Naive thymus-derived CD4-positive, alpha-beta T cell (primary cell): ENCODE data around the gene HHATL. TPM values are rescaled to one million over a fixed set of nuclear protein-coding genes. Genes with fewer than 3 reads are reported as not detected.

ENCODE experiments used
- ATAC-seq: fragments of 150-1000 bp; cut with Tn5 transposase; 2 replicates; pipeline ENCODE4 v1.10.0; 2021; ENCODE audit warnings: mild to moderate bottlenecking, moderate library complexity
- CTCF ChIA-PET: fragments of 350-600 bp; sonication (Branson Sonifier 250); formaldehyde crosslinking; loops from one replicate; lab custom pipeline; 2021; ENCODE audit warnings: antibody characterized with exemption; lab: Charles Lee
- POLR2A ChIA-PET: fragments of 350-600 bp; sonication (Branson Sonifier 250); formaldehyde crosslinking; loops from one replicate; lab custom pipeline; 2021; ENCODE audit warnings: antibody characterized with exemption, inconsistent platforms; lab: Charles Lee
- DNase-seq, 9 donors: peaks; one replicate each; pipeline versions ENCODE4 v3.0.0 to v3.0.0-alpha.2; 2020 to 2022; ENCODE audit warnings: mixed read lengths in 1 of 9
- H3K27ac ChIP-seq: one replicate; pipeline ENCODE4 v1.7.0; 2013; ENCODE audit warnings: mild to moderate bottlenecking, low read depth, low read length, moderate library complexity
- H3K27me3 ChIP-seq, 2 donors: one replicate each; pipeline ENCODE4 v1.7.0; 2013; ENCODE audit warnings: low read length in 2 of 2, mild to moderate bottlenecking in 2 of 2, moderate library complexity in 2 of 2; ENCODE audit not compliant: control insufficient read depth in 2 of 2, insufficient read depth in 2 of 2
- H3K36me3 ChIP-seq, 3 experiments: 1 replicate in 2 of 3; 2 replicates in 1 of 3; pipeline ENCODE4 v1.7.0; 2013; ENCODE audit warnings: low read length in 3 of 3, mild to moderate bottlenecking in 3 of 3, moderate library complexity in 1 of 3; ENCODE audit not compliant: insufficient read depth in 3 of 3, control insufficient read depth in 2 of 3
- H3K4me1 ChIP-seq, 2 donors: one replicate each; pipeline ENCODE4 v1.7.0; 2013; ENCODE audit warnings: low read length in 2 of 2, mild to moderate bottlenecking in 2 of 2, moderate library complexity in 1 of 2; ENCODE audit not compliant: control insufficient read depth in 2 of 2, insufficient read depth in 2 of 2
- H3K4me3 ChIP-seq: 2 replicates; pipeline ENCODE4 v1.7.0; 2013; ENCODE audit warnings: mild to moderate bottlenecking, low read length
- H3K9me3 ChIP-seq, 3 experiments: 1 replicate in 2 of 3; 2 replicates in 1 of 3; pipeline ENCODE4 v1.7.0; 2013; ENCODE audit warnings: low read length in 3 of 3; ENCODE audit not compliant: control insufficient read depth in 2 of 3
- H3K27ac Mint-ChIP-seq, 9 donors: one replicate each; pipeline ENCODE4 v1.8.0; 2020 to 2022; ENCODE audit warnings: mixed read lengths in 9 of 9, mild to moderate bottlenecking in 8 of 9, moderate library complexity in 5 of 9, inconsistent platforms in 2 of 9
- H3K27me3 Mint-ChIP-seq, 5 donors: one replicate each; pipeline ENCODE4 v1.8.0; 2021 to 2022; ENCODE audit warnings: mixed read lengths in 5 of 5, mild to moderate bottlenecking in 1 of 5
- H3K36me3 Mint-ChIP-seq, 5 donors: one replicate each; pipeline ENCODE4 v1.8.0; 2020 to 2022; ENCODE audit warnings: mixed read lengths in 5 of 5, mild to moderate bottlenecking in 3 of 5, inconsistent platforms in 1 of 5
- H3K4me1 Mint-ChIP-seq, 7 donors: one replicate each; pipeline ENCODE4 v1.8.0; 2020 to 2022; ENCODE audit warnings: mixed read lengths in 7 of 7, mild to moderate bottlenecking in 3 of 7, inconsistent platforms in 1 of 7
- H3K4me3 Mint-ChIP-seq, 10 donors: one replicate each; pipeline ENCODE4 v1.8.0; 2020 to 2022; ENCODE audit warnings: mild to moderate bottlenecking in 10 of 10, mixed read lengths in 10 of 10, moderate library complexity in 6 of 10, inconsistent platforms in 2 of 10
- H3K9me3 Mint-ChIP-seq, 11 donors: one replicate each; pipeline ENCODE4 v1.8.0; 2020 to 2022; ENCODE audit warnings: mixed read lengths in 11 of 11, mild to moderate bottlenecking in 4 of 11, inconsistent platforms in 1 of 11, moderate library complexity in 1 of 11
- intact Hi-C, 2 donors: fragments of 100-400 bp; cut with micrococcal nuclease; formaldehyde crosslinking; loops; one replicate each; pipeline ENCODE4 v1.15.1; 2023
- polyA plus RNA-seq, 2 donors: library from polyadenylated mRNA; unstranded; fragments of 300-500 nt; fragmentation: Illumina TruSeq; gene quantifications; one replicate each; pipeline ENCODE4 v1.2.3, GENCODE V29; 2021
- total RNA-seq, 6 experiments: library from RNA in 5 of 6; stranded (reverse) in 5 of 6; gene quantifications; 1 replicate in 5 of 6; 2 replicates in 1 of 6; pipeline ENCODE4 v1.2.3 and lab custom pipeline; 2021 to 2026

HHATL gene
- total and polyA plus RNA-seq, 7 experiments from 2014 or later, result not detected

- Mint-ChIP-seq H3K4me1 (peaks cover 0 to 4% (median 0%) of the 10 kb centered on the region in 7 donors), H3K27me3 (peaks cover 0 to 3% (median 0%) of the 10 kb centered on the region in 5 donors), H3K36me3 (no peaks in the 10 kb centered on the region), H3K4me3 (no peak overlapping the region), H3K9me3 (no peaks in the 10 kb centered on the region), H3K27ac (peak overlapping the region in 1 of 9 donors; percentile 47)
- Histone ChIP-seq H3K9me3 (no peaks in the 10 kb centered on the region), H3K36me3 (no peaks in the 10 kb centered on the region), H3K27ac (no peak overlapping the region), H3K4me3 (no peak overlapping the region), H3K27me3 (no peaks in the 10 kb centered on the region), H3K4me1 (no peaks in the 10 kb centered on the region)
- CTCF ChIA-PET, result no interaction called here
- POLR2A ChIA-PET, result no interaction called here
- no peak for DNase-seq
- intact Hi-C loops, result no loop called here
- ATAC-seq, result no peak
Observed at GRCh38 chr3:42663581-42664437, 38.8 kb downstream of the HHATL start.

GRCh38 chr3:42662813-42663535, 39.6 kb downstream of the HHATL start:
- Histone ChIP-seq H3K4me1 (no peaks in the 10 kb centered on the region), H3K27ac (no peak overlapping the region), H3K4me3 (no peak overlapping the region), H3K27me3 (no peaks in the 10 kb centered on the region), H3K36me3 (no peaks in the 10 kb centered on the region), H3K9me3 (no peaks in the 10 kb centered on the region)
- Mint-ChIP-seq H3K9me3 (no peaks in the 10 kb centered on the region), H3K27me3 (peaks cover 0 to 3% (median 0%) of the 10 kb centered on the region in 5 donors), H3K36me3 (no peaks in the 10 kb centered on the region), H3K27ac (peak overlapping the region in 1 of 9 donors; percentile 47), H3K4me1 (peaks cover 0 to 4% (median 0%) of the 10 kb centered on the region in 7 donors), H3K4me3 (no peak overlapping the region)
- ChIA-PET POLR2A (no interaction called here), CTCF (no interaction called here)
- intact Hi-C loops, result no loop called here
- no peak for ATAC-seq
- no peak for DNase-seq

- Mint-ChIP-seq H3K27ac (no peak overlapping the region), H3K4me3 (no peak overlapping the region), H3K36me3 (no peaks in the 10 kb centered on the region), H3K9me3 (no peaks in the 10 kb centered on the region), H3K27me3 (peaks cover 0 to 3% (median 0%) of the 10 kb centered on the region in 5 donors), H3K4me1 (peaks cover 0 to 4% (median 0%) of the 10 kb centered on the region in 7 donors)
- no peak for DNase-seq
- Histone ChIP-seq H3K36me3 (no peaks in the 10 kb centered on the region), H3K27me3 (no peaks in the 10 kb centered on the region), H3K27ac (no peak overlapping the region), H3K9me3 (no peaks in the 10 kb centered on the region), H3K4me3 (no peak overlapping the region), H3K4me1 (no peaks in the 10 kb centered on the region)
- intact Hi-C loops, result no loop called here
- ATAC-seq, result no peak
- POLR2A ChIA-PET, result no interaction called here
- CTCF ChIA-PET, result no interaction called here
Observed at GRCh38 chr3:42662037-42662812, 40.4 kb downstream of the HHATL start.

- H3K4me3 Mint-ChIP-seq, result no peak overlapping the region
Observed at GRCh38 chr3:42661593-42662022, 41.0 kb downstream of the HHATL start.

GRCh38 chr3:42660898-42661297, 41.7 kb downstream of the HHATL start:
- ChIA-PET CTCF (no interaction called here), POLR2A (interaction anchor here (0.6 kb wide), 1 partner anchor 85 kb away, joined by 4 read pairs; no protein-coding TSS in a partner anchor)
- Mint-ChIP-seq H3K4me3 (no peak overlapping the region), H3K27ac (peak overlapping the region in 1 of 9 donors; percentile 43), H3K27me3 (peaks cover 0 to 2% (median 0%) of the 10 kb centered on the region in 5 donors), H3K4me1 (peaks cover 0 to 8% (median 0%) of the 10 kb centered on the region in 7 donors), H3K9me3 (no peaks in the 10 kb centered on the region), H3K36me3 (no peaks in the 10 kb centered on the region)
- no peak overlapping the region for H3K4me3 ChIP-seq
- ATAC-seq, result no peak
- no peak for DNase-seq
- H3K4me1 ChIP-seq, result no peaks in the 10 kb centered on the region
- intact Hi-C loops, result no loop called here
- H3K27ac ChIP-seq, result no peak overlapping the region
- no peaks in the 10 kb centered on the region for H3K27me3 ChIP-seq
- H3K9me3 ChIP-seq, result no peaks in the 10 kb centered on the region
- H3K36me3 ChIP-seq, result no peaks in the 10 kb centered on the region

More at GRCh38 chr3:42661593-42662022, 41.0 kb downstream of the HHATL start:
- Histone ChIP-seq H3K4me1 (no peaks in the 10 kb centered on the region), H3K36me3 (no peaks in the 10 kb centered on the region), H3K27ac (no peak overlapping the region), H3K9me3 (no peaks in the 10 kb centered on the region), H3K27me3 (no peaks in the 10 kb centered on the region), H3K4me3 (no peak overlapping the region)
- no peak for ATAC-seq
- H3K9me3 Mint-ChIP-seq, result no peaks in the 10 kb centered on the region
- H3K4me1 Mint-ChIP-seq, result peaks cover 0 to 4% (median 0%) of the 10 kb centered on the region in 7 donors
- DNase-seq, result no peak
- ChIA-PET CTCF (no interaction called here), POLR2A (interaction anchor here (0.6 kb wide), 1 partner anchor 84 kb away, joined by 4 read pairs; no protein-coding TSS in a partner anchor)
- no peaks in the 10 kb centered on the region for H3K36me3 Mint-ChIP-seq
- H3K27me3 Mint-ChIP-seq, result peaks cover 0 to 3% (median 0%) of the 10 kb centered on the region in 5 donors
- H3K27ac Mint-ChIP-seq, result no peak overlapping the region
- intact Hi-C loops, result no loop called here

- no peak overlapping the region for H3K27ac ChIP-seq
- Mint-ChIP-seq H3K4me1 (peaks cover 0 to 8% (median 0%) of the 10 kb centered on the region in 7 donors), H3K27me3 (peaks cover 0 to 2% (median 0%) of the 10 kb centered on the region in 5 donors), H3K27ac (peak overlapping the region in 2 of 9 donors; percentile 16 to 55), H3K4me3 (no peak overlapping the region), H3K36me3 (no peaks in the 10 kb centered on the region), H3K9me3 (no peaks in the 10 kb centered on the region)
- no peaks in the 10 kb centered on the region for H3K36me3 ChIP-seq
- ChIA-PET CTCF (no interaction called here), POLR2A (no interaction called here)
- DNase-seq (no peak), ATAC-seq (no peak)
- intact Hi-C loops, result no loop called here
- H3K9me3 ChIP-seq, result no peaks in the 10 kb centered on the region
- H3K4me3 ChIP-seq, result no peak overlapping the region
- no peaks in the 10 kb centered on the region for H3K27me3 ChIP-seq
- H3K4me1 ChIP-seq, result no peaks in the 10 kb centered on the region
Observed at GRCh38 chr3:42660131-42660715, 42.4 kb downstream of the HHATL start.
